Lower leg skin (tissue), 3 donors: Measurements from ENCODE around the gene DCBLD2.

Source experiments
- POLR2A ChIP-seq, 2 donors: fragments of 450-650 bp; IDR thresholded peaks; one replicate each; pipeline ENCODE4 v1.6.1; 2016 to 2017; ENCODE audit warnings: antibody characterized with exemption in 2 of 2, mild to moderate bottlenecking in 1 of 2, moderate library complexity in 1 of 2
- TF ChIP-seq, protein P1 (sequence below), 3 donors: fragments of 450-650 bp; IDR thresholded peaks; one replicate each; pipeline ENCODE4 v1.5.1; 2016; ENCODE audit warnings: antibody characterized with exemption in 3 of 3, mild to moderate bottlenecking in 3 of 3, moderate library complexity in 2 of 3

GRCh38 chr3:98829246-98829832 is 72.2 kb downstream of the DCBLD2 start:
- TF ChIP-seq, protein P1, sequence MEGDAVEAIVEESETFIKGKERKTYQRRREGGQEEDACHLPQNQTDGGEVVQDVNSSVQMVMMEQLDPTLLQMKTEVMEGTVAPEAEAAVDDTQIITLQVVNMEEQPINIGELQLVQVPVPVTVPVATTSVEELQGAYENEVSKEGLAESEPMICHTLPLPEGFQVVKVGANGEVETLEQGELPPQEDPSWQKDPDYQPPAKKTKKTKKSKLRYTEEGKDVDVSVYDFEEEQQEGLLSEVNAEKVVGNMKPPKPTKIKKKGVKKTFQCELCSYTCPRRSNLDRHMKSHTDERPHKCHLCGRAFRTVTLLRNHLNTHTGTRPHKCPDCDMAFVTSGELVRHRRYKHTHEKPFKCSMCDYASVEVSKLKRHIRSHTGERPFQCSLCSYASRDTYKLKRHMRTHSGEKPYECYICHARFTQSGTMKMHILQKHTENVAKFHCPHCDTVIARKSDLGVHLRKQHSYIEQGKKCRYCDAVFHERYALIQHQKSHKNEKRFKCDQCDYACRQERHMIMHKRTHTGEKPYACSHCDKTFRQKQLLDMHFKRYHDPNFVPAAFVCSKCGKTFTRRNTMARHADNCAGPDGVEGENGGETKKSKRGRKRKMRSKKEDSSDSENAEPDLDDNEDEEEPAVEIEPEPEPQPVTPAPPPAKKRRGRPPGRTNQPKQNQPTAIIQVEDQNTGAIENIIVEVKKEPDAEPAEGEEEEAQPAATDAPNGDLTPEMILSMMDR (IDR thresholded peaks at IDR 0.05): no peak
- no peak for TF ChIP-seq POLR2A (IDR thresholded peaks at IDR 0.05)
